Activated T-cell treated with anti-CD3 and anti-CD28 coated beads for 24 hours (primary cell): ENCODE measurements around the gene PLVAP.

Experiments used
- DNase-seq: peaks from one replicate; pipeline ENCODE4 v3.0.0-alpha.2; 2020; ENCODE audit warnings: low read depth

PLVAP gene

DNA sequence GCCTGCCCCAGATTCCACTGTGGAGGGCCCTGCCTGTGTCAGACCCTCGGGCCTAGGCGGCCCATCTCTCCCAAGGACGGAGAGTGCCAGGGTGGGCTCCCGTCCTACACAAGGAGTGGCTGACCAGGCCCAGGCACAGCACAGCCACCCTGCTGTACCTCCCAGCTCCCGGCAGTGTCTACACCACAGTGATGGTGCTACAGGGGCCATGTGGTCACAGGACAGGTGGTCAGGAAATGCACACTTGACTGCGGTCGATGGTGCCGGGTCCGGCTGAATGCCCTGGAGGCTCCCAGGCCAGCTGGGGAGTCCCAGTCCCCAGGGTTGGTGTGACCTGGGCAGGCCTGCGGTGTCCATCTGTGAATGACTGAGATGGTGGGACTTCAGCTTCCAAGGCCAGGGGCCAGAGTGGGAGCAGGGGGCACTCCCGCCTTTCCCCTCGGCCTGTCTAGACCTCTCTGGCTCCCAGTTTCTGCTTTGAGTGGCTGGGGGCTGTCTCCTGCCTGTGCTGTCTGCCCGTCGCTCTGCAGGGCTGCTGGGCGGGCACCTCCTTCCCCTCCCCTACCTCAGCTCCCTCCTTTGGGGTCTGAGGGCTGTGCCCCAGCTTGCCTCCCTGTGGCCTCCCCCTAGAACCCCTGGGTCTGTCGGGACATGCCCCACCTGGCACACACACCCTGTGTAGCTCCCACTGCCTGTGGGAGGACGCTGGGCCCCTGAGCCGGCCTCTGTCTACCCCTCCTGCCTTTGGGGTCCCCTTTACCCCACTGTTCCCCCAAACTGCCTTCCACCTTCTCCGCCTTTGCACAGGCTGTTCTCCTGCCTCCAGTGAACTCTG is 55.3 kb downstream of the PLVAP start:
- no peak for DNase-seq

DNA sequence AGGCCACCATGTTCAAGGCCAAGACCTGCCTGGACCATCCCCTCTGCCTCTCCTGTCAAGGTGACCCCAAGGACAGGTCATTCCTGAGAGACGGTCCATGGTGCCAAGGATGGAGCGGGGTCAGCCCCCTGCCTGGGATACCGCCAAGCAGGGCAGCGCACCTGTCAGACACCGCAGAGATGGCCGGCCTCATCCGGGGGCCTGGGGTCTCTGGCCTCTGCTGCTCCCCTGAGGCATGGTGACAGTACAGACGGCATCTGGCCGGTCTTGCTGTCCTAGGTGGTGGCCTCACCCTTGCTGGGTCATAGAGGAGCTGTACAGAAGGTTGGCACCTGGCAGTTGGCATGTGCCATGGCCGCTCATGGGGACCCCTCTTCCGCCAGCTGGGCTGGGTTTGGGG is 56.7 kb downstream of the PLVAP start:
- DNase-seq: no peak

DNA sequence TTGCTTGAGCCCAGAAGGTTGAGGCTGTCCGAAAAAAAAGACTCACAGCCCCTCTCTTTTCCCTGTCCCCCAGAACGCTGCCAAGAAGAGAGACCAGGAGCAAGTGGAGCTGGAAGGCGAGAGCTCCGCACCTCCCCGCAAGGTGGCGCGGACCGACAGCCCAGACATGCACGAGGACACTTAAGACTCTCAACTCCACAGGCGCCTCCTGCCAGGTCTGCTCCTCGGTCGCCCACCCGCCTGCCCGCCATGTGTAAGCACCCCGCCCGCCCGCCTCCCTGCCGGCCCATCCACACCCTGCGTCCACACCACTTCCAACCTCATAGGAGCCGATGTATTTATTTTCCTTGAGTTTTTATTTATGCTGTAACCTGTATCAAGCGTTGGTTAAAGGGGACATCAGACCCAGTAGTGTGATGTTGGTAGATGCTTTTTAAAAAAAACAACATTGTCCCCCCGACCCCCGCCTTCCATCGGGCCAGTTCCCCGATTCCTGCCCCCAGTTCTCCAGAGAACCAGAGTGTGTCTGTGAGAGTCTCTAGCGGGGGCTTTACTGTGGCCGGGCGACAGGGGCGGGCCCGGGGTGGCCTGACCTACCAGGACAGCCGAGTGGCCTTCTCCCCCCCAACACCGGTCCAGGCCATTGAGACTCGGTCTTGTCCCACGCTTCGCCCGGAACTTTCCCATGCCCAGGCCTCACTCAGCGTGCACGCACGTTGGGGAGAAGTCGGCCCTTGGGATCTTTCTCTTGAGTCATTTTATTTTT is 57.5 kb downstream of the PLVAP start:
- no peak for DNase-seq

DNA sequence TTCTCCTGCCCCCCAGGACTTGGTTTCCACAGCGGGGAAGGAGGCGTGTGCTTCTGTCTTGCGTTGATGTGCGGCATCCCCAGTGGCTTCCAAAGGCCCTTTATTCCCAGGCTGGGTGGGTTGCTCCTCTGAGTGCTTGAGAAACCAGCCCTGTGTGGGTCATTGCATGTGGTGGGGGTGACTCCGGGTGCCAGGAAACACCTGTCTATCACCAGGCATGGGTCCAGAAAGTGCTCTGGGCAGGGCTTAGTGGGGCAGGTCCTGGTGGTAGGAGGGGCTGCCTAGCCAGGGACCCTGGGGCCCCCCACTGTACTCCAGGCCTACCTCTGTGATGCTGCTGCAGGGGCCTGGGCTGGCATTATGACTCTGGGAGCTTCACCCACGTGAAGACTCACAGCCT is 58.2 kb downstream of the PLVAP start:
- DNase-seq: no peak

DNA sequence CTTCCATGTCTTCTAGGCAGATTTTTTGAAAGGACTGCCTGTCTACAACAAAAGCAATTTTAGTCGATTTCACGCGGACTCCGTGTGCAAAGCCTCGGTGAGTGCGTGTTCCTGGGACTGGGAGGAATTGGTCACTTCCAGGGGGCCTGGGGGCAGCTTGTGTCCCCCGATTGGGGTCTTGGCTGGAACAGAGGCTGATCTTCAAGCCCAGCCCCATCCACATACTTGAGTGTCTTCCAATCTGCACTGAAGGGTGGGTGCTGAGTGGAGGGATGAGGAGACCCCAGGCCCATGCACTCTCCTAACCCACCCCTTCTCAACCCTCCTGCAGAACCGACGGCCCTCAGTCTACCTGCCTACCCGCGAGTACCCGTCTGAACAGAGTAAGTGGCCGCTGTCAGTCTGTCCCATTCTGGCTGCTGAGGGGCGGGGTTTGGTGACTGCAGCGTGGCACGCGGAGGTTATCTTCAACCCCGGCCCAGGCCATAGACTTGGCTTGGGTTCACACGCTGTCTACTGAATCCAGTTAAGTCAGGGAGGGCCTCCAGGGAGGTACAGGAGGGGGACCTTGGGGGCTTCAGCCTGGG is 63.0 kb downstream of the PLVAP start:
- no peak for DNase-seq

DNA sequence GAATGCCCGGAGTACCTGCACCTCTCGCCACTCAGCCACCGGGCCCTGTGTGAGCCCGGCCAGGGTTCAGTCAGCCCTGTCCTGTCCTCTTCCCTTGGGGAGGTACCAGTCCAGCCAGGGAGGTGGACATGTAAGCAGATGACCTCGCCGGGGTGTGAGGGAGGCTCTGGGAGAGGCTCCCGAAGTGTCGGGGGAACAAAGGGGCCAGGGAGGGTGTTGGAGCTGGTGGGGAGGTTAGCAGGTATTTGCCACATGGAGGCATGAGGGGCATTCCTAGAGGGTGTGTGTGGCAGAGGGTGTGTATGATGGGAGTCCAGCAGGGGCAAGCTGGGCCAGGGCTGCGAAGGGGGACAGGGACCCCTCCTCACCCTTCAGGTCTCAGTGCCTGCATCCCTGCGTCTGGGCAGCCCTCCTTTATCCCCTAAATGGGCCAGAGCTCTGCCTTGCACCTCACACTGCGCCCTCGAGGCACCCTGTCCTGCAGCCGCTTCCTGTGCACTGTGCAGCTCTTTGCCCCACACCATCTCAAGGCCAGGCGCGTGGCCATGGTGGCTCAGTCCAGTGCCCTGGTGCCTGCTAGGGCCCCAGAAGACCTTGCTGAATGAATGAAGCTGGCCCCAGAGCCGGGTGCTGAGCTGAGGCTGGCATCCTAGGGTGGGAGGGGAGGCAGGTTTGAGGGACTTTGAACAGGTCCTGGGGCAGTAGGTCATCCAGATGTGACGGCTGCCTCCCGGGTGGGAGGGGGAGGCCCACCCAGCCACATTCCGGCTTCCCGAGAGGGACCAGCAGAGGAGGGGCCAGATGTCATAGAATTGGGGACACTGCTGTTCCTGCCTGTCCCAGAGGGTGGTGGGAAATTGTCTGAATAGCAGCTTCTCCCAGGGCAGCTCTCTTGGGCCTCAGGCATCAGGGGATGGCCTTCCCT is 64.7 kb downstream of the PLVAP start:
- no peak for DNase-seq

DNA sequence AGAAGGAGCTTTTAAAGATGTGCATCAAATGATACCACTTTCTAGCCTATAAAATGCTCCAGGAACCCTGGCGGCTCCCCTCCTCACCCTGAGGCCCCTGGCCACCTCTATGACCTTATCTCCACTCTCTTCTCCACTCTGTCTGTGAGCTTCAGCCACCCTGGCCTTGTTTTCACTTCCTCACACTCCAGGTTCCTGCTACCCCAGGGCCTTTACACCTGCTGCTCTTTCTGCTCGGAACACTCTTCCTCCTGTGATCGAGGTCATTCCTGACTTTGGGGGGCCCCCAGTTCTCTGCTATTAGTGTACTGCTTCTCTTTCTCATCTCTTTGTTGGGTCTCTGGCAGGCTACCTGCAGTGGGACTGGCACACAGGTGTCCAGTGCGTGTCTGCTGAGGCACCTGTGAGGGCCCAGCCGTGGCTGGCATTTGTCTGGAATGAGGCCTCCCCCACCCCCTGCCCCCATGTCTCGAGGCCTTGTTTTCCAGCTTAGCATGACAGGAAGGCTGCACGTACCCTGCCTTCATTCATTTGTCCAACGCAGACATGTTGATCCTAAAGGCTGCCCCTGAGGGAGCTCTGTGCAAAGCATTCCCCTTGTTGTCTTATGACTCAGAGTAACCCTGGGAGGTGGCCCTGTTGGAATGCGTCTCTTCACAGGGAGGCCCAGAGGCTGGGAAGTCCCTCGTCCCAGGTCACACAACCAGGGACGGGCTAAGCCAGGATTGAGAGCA is 65.5 kb downstream of the PLVAP start:
- no peak for DNase-seq

DNA sequence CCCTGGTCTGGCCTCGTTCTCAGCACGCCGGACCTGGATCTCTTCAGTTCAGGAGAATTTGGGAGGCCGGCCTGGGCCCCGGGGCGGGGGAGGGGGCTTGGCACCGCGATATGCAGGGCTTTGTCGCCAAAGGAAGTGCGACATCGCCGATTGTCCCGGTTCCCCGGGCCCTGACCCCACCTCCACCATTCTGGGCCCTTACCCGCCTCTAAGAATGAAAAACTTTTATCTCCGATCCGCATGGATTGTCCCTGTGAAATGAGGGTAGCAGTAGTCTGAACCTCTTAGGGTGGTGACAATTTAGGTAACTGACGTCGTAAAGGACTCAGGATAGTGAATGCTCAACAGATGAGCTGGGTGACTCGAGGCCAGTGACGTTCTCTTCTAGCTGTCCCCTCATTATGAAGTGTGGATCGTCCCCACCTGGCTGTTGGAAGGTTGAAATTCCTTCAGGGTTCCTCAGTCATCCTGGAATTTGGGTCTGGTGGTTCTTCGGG is 67.1 kb downstream of the PLVAP start:
- no peak for DNase-seq

DNA sequence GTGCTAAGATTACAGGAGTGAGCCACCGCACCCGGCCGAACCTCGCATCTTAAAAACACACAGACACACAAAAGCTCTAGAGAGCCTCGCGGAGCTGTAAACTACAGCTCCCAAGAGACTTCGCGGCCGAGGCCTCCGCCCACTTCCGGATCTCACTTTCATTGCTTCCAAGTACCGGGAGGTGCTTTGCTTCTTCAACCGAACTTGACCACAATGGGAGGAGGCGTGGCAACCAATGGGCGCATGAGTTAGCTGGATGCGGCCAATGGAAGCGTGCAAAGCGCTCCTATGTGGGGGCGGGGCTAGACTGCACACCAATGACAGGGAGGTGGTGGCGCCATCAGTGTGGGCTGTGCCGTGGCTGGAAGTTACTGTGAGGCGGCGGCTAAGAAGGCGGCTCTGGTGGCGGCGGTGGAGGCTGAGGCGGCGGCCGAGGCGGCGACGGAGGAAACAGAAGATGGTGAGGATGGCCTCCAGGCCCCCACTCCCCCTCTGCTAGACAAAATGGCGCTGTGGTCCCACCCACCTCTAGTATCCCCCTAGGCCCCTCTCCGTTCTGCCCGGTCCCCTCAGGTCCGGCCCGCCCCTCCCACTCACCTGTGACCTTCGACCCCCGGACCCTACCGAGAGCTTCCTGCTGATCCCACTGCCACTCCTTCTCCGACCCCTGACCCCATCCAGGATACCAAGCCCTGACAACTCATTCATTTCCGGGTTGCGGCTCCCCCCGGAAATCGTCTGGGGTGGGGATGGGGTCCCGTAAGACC is 67.8 kb downstream of the PLVAP start, which contains the start of gene DDA1:
TSS of gene DDA1 (plus strand) at position 366 of the 767 bp plus-strand sequence. CDS start at position 458, 92 bp downstream.
- peak; percentile 99 for DNase-seq

DNA sequence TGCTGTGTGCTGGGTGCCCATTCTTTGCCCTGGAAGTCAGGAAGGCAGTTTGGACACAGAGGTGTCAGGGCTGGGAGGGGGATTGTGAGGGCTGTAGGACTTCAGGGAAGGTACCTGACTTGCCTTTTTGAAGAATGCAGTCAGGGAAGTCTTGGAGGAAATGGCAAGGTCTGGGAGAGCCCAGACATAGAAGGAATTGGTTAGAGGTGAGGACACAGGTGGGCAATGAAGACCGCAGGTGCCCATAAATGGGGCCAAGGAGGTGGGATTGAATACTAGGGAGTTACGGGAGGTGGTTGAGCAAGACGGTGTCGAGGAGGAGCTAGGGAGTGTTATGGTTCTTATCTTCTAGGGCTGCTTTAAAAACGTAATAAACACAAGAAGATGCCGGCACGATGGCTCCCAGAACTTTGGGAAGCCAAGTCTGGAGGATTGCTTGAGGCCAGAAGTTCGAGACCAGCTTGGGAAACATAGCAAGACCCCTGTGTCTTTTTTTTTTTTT is 69.2 kb downstream of the PLVAP start:
- no peak for DNase-seq

DNA sequence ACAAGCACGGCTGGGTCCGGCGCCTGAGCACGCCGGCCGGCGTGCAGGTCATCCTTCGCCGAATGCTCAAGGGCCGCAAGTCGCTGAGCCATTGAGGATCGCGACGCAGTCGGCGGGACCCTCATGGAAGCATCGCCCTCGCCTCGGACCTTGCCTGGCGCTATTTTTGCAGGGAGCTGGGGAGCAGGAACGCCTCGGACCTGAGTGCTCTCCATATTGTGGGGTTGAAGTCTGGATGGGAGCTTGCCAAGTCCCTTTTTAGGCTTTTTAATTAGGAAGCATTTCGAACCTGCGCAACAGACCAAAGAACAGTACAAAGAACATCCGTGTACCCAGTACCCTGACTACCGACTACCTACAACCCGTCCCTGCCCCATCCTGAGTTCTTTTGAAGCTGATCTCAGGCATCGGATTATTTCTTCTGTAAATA is 70.8 kb downstream of the PLVAP start:
- no peak for DNase-seq

DNA sequence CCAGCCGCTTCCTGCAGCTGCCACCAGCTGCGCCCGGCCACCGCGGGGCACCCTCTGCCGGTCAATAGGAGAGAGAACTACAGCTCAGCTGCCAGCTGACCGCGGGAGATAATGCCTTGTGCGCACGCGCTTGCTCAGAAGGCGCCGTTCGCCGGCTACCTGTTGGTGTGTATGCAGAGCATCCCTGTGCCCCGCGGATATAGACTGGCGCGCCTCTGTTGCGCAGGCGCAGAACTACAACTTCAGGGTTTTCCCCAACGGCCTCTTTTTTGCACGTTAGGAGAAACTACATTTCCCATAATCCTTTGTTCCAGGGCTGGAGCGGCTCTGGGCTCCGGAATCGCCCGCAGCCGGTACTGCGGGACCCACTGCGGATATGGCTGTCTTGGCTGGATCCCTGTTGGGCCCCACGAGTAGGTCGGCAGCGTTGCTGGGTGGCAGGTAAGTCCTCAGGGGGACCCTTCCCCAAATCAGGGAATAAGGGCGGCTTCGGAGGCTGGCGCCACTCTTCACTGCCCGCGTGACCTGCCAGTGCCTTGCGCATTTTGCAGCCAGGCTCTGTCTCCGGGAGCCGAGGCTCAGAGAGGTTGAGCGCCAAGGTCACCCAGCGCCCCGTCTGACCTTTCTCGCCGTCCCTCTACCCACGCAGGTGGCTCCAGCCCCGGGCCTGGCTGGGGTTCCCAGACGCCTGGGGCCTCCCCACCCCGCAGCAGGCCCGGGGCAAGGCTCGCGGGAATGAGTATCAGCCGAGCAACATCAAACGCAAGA is 71.4 kb downstream of the PLVAP start, which contains the start of gene MRPL34:
TSS of gene MRPL34 (plus strand) at position 356 of the 768 bp plus-strand sequence. CDS start at position 377, 21 bp downstream.
- DNase-seq: peak; percentile 91

DNA sequence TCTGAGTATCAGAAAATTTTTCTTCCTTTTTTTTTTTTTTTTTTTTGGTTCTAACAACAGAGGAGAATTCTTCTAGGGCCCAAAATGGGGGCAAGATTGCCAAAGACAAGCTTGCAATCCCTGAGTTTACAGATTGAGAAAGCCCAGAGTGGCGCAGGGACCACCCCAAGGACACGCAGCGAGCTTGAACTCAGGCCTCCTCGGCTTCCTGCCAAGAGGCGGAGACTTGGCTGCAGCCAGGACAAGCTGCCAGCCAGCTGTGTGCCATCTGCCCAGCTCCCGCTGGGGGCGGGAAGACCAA is 72.0 kb downstream of the PLVAP start:
- DNase-seq: no peak

DNA sequence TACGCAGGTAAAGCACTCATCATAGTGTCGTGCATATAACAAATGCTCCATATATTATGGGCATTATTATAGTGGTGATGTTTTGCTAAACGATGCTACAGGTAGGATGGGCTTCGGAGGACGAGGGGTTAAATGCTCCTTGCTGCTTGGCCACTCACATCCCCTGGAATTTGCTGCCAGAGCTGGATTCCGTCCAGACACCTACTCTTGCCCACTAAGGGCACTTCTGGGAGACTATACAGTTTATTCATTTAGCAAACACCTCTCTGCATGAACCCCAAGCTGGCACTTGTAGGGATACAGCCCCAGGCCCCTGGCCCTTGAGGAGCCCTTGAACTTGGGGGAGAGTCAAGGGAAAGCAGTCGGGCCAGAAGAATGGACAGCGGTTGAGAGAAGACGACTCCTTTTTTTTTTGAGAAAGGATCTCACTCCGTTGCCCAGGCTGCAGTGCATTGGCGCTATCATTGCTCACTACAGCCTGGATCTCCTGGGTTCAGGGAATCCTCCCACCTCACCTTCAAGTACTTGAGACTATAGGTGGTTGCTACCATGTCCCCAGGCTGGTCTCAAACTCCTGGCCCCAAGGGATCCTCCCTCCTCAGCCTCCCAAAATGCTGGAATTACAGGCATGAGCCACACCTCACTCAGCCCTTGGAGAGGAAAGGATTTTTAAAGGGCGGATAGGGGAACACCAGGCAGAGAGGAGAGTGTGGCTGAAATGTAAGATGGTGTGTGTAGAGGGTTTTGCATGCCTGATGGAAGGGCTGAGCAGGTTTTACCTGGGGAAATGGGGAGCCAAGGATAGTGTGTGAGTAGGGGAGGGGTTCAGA is 72.5 kb downstream of the PLVAP start:
- DNase-seq: no peak

DNA sequence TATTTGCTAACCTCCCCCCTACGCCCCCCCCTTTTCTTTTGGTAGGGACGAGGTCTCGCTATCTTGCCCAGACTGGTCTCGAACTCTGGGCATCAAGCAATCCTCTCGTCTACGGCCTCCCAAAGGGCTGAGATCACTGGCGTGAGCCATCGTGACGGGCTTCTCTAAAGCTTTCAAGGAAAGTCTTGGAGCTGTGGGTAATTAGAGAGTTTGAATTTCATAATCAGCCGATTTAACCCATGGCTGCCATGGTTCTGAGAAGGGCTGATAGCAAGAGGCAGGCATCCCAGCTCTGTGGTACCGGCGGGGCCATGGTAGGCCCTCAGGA is 73.2 kb downstream of the PLVAP start:
- DNase-seq: no peak

DNA sequence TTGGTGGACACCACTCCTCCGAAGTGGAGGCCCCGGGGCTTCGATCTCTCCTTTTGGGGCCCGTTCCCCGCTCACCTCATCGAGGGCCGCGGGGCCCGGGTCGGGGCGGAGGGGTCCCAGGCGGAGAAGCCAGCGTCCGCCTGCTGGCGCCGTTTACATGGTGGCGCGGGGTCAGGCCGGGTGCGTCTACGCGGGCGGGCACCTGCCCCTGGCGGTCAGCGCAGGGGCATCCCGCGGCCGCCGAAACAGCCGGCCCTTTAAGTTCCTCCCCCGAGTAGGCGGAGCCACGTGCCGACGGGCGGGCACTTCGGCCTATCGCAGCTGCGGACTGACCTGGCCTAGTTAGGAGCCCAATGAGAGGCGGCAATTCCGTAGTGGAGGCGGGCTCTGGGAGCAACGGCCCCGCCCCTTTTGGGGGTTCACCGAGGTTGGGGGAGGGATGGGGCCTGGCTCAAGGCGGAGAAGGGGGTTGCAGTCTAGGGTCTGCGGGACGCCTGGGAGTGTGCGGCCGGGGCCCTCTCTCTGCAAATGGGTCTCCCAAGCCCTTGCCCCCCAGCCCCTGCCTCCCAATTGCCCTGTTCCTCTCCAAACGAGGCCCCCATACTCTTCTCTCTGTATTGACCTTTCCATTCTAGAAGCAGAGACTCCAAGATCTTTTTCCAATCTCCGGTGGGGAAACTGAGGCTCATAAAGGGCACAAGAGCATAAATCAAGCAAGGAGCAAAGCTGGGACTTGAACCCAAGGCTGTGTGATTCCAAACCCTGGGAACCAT is 73.8 kb downstream of the PLVAP start, which contains the start of gene ABHD8:
TSS of gene ABHD8 (minus strand) at position 259 of the 773 bp plus-strand sequence. CDS start 1,809 bp downstream, outside the sequence.
- peak; percentile 87 for DNase-seq

DNA sequence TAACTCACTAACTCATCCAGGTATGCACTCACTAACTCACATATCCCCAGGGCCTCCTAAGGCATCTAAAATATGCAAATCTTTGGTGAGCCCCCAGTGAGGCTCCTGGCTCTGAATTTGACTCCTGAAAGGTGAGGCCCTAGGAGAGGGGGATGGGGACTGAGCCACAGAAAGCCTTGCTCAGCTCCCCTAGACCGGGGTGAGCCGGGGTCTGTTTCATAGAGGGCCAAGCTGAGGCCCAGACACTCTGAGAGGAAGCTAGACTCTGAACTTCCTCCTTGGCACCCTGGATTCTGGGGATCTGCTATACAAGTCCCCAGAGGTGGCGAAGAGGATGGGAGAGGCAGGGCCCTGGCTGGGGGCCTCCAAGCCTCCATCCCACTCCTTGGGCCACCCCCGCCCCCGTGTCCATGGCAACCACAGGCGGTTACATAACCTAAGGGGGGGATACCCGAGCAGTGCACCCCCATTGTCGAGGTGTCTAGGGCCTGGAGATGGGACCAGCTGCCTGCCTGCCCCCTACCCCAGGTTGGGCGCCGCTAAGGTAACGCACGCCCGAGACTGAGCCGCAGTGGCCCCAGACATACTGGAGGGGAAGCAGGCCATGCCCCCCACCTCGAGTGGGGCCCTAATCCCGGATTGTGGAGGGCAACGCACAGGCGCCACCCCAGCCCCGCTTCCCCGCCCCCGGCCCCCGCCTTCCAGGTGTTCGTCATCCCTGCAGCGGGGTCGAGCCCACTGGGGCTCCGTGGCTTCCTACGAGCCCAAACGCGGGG is 74.6 kb downstream of the PLVAP start:
- DNase-seq: no peak
